HG02798 (cell line): ENCODE measurements around the gene ATR.
"Not testable (repeated sequence)": the region's sequence is repeated elsewhere in the genome, so short reads cannot be mapped to it uniquely, and the experiment has no call there.

Experiments used
- ATAC-seq: cut with Tn5 transposase; IDR thresholded peaks from one replicate; pipeline ENCODE4 v1.9.1; 2021; ENCODE audit warnings: mild to moderate bottlenecking; ENCODE audit not compliant: unreplicated experiment, poor library complexity

The ATR gene

DNA sequence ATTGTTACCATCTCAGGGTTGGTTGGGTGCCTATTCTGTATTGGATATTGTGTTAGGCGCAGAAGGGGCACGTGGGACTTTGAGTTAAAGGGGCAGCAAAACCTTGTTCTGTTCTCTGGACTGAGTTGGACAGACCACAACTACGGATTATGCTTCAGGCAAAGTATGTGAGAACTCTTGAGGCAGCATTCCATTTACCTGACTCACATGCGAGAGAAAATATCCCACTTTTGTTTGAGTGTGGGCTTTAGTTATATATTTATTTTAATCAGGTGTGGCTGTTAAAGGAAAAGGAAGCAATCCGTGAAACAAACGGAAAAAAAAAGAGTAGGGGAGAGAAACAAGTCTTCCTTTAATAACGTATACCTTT lies 17.0 kb upstream of the ATR start:
- no peak for ATAC-seq

DNA sequence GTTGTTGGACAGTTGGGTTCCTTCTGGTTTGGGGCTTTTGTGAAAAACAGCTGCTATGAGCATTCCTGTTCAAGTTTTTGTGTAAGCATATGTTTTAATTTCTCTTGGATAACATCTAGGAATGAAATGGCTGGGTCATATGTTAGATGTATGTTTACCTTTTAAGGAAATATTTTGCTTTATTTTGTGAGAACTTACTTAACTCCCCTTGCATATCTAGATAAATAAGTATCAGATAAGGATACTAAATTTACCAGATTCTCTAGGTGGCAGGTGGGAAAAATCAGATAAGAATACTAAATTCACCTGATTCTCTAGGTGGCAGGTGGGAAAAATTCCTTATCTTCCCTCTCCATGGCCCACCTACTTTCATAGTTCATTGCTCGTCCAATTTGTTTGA lies 16.6 kb upstream of the ATR start:
- ATAC-seq, result no peak

DNA sequence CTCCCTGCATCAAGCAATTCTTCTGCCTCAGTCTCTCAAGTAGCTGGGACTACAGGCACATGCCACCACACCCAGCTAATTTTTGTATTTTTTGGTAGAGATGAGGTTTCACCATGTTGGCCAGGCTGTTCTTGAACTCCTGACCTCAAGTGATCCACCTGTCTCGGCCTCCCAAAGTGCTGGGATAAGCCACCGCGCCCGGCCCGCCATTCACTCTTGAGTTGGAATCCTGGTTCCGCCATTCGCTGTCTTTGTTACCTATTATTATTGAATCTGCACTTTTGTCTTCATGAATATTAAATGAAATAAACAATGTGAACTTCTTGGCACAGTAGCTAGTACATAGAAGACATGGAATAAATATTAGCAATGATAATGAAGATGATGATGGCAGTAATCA lies 13.7 kb upstream of the ATR start:
- not testable (repeated sequence) for ATAC-seq

DNA sequence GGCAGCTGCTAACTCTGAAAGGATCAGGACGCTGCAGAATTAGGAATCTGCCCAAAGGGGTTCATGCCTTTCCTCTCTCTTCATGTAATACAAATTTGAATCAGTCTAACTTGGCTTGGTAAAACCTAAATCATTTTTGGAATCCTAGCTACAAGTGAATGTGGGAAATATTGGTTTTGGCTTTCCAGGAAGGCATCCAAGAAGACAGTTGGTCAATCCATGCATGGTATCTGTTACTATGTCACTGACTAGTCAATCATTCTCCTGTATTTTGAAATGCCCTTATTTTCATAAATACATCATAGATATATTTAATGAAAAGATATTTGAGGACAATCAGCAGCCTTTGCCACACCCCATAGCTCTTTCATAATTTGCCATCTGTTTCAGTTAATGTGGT lies 10.2 kb upstream of the ATR start:
- ATAC-seq, result no peak

DNA sequence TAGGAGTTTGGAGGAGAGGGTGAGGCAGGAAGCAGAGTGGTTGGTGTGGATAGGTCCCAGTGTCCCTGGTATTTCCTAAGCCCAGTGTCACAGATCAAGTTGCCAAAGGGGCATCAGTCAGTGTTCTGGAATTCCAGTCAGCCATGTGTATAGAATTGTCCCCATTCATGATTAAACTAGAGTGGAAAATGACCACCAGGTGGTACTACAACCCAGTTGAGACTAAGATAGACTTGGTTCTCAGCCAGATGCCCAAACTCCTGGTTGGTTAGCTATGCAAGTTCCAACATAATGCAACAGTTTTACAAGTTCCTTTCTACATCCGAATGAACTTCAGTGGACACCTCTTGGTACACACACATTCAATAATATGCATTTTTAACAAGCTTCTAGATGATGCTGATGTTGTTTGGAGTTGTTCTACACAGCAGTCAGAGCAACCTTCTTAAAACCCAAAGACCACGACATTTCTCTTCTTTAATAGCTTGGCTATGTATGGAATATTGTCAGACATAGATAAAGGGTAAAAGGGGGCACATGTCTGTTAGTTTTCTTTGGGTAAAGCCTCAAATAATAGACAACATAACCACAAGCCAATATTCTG lies 8.4 kb upstream of the ATR start:
- peak; percentile 77 for ATAC-seq

DNA sequence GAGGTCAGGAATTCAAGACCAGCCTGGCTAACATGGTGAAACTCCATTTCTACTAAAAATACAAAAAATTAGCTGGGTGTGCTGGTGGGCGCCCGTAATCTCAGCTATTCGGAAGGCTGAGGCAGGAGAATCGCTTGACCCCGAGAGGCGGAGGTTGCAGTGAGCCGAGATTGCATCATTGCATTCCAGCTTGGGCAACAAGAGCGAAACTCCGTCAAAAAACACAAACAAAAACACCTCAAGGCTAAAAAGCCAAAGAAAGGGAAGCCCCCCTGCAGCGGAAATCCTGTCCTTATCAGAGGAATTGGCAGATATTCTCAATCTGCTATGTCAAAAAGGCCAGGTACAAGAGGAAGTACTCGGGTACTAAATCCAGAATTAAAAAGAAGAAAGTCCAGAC lies 2.5 kb upstream of the ATR start:
- not testable (repeated sequence) for ATAC-seq

DNA sequence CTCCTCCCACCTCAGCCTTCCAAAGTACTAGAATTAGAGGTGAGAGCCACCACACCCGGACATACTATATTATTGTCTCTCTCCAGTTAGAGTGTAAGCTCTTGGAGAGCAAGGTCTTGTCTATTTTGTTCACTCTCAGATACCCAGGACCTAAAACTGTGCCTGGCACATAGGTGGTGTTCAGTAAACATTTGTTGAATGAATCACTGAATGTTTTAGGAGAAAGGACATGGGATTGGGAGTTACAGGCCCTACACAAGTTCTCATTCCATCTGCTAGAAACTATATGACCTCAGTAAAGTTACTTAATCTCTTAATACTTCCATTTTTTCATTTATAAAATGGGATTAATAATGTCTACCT lies 1.5 kb upstream of the ATR start:
- no peak for ATAC-seq

DNA sequence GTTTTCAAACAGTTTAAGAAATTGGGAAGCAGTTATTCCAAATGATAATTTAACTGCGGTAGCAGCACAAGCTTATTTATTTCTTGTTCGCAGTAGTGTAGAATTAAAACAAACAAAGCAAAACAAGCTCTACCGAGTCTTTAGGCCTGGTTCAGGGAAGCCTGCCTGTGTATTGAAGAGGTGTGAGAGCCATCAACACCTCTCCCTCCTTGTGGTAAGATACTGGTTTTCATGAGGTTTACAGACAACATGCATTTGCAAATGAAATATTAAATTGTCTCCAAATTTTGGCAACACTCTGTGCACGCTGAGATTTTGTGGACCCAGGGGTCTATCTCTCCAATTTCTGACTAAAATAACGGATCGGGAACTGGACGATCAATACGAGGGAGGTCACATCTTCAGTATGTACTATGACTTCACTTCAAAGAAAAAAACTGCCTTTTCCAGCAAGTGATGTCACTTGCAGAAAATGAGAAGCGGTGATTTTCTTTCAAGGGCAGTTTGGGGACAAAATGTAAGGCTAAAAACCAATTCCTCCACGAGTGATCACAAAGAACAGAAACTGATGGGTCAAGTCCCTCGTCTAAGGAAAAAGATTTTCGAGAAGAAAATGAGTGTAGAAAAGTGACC lies 721 bp downstream of the ATR start:
- ATAC-seq, result no peak

DNA sequence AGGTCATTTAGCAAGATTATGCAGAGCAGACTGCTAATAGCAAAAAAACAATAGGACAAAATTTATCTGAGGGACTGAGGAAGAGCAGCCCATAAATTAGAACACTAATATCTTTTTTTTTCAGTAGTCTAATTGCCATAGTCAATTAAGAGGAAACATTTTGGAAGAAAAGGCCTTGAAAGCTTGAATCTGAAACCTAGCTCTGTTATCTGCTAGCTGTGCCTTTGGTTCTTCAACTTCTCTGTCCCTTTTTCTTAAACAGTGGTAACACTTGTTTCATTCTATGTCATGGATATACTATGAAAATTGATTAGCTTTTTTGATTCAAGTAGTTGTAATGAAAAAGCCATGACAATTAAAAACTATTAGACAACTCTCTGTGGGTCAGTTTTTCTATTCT lies 1.7 kb downstream of the ATR start:
- no peak for ATAC-seq

DNA sequence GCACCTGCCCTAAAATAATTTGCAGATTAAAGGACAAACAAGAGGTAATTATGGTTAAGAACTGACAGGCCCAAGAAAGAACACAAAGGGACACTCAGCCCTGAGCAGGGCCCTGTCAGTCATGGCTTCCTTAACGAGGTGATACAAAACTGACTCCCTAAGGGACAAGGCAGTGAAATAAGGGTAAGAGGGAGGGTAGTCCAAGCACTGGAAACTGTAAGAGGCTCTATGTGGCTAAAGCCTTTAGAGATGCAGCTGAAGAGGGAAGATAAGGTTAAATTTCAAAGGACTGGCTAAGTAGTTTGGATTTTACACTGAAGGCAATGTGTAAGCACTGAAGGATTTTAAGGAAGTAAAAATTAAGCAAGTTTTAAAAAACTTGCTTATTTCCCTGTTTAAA lies 3.9 kb downstream of the ATR start:
- ATAC-seq, result no peak

DNA sequence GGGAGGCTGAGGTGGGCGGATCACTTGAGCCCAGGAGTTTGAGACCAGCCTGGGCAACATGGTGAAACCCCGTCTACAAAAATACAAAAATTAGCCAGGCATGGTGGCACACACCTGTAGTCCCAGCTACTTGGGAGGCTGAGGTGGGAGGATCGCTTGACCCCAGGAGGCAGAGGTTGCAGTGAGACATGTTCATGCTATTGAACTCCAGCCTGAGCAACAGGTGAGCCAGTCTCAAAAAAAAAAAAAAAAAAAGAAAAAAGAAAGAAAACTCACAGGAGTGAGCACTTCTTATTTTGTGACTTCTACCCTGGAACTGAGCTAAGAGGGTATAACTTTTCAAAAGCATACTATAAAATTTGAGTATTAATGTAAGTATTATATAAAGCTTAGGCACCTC lies 4.3 kb downstream of the ATR start:
- ATAC-seq, result not testable (repeated sequence)

DNA sequence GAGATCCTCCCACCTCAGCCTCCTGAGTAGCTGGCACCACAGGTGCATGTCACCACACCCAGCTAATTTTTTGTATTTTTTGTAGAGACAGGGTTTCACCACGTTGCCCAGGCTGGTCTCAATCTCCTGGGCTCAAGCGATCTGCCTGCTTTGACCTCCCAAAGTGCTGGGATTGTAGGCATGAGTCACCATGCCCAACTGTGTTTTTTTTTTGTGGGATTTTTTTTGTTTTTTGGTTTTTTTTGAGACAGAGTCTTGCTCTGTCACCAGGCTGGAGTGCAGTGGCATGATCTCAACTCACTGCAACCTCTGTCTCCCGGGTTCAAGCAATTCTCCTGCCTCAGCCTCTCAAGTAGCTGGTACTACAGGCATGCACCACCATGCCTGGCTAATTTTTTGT lies 9.1 kb downstream of the ATR start:
- ATAC-seq, result not testable (repeated sequence)

DNA sequence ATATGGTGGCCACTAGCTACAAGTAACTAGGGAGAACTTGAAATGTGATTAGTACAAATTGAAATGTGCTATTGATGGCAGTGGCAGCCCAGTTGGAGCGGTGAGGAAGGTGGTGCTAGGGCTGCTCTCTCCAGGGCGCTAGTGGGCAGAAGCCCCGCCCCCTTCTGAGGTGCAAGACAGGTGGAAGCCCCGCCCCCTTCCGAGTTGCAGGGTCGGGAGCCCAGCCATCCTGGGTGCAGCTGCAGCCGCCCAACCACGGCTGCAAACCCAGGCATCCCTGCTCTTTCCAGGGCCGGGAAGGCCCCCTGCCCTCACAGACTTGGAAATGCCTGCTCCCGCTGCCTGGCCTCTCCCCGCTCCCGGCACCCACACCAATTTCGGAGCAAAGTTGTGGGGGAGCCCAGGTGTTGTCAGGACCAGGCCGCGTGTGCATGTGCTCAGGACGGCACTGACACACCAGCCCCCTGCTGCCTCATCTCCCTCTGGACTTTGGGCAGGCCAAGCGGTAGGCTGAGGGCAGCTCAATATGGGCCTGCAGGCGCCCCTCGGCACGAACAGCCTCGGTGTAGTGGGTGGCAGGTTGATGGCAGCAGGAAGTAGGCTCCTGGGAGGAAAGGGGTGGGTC lies 10.0 kb downstream of the ATR start:
- ATAC-seq, result no peak

DNA sequence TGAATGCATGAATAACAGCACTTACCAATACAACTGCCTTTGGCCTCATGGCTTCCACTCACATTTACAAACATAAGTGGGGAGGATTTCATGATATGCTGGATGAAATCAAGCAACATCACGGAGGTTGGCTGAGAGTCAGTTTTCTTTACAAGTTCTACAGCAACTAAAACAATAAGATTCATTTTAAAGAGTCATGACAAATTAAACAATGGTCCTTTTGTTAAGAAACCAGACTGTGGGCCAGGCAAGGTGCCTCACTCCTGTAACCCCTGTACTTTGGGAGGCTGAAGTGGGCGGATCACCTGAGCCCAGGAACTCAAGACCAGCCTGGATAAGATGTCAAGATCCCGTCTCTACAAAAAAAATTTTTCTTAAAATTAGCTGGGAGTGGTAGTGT lies 12.4 kb downstream of the ATR start:
- ATAC-seq, result no peak

DNA sequence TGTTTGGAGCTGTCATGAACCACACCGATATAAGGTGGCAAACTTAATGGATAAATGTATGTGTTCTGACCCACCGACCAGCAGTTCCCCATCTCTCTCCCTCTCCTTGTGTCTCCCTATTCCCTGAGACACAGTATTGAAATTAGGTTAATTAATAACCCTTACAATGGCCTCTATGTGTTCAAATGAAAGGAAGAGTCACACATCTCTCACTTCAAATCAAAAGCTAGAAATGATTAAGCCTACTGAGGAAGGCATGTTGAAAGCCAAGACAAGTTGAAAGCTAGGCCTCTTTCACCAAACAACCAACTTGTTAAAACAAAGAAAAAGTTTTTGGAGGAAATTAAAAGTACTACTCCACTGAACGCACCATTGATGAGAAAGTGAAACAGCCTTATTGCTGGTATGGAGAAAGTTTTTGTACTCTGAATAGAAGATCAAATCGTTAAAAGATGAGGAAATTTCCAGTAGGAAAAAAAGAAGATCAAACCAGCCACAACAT lies 15.0 kb downstream of the ATR start:
- no peak for ATAC-seq

DNA sequence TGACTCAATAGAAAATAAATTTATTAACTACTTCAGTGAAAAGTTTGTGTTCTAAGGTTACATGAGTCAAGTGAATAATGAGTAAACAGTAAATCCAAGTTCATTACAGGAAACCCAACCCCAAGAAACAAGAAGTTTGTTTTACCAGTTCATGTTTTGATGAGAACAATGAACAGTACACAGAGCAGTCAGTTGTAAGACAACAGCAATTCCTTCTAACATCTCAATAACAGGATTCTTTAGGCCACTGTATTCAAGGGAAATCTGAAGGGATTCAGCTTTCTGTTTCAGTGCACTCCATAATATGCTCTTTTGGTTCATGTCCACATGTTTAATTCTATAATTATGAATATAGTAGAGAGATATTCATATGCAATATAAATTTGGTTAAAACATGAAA lies 18.4 kb downstream of the ATR start:
- no peak for ATAC-seq

DNA sequence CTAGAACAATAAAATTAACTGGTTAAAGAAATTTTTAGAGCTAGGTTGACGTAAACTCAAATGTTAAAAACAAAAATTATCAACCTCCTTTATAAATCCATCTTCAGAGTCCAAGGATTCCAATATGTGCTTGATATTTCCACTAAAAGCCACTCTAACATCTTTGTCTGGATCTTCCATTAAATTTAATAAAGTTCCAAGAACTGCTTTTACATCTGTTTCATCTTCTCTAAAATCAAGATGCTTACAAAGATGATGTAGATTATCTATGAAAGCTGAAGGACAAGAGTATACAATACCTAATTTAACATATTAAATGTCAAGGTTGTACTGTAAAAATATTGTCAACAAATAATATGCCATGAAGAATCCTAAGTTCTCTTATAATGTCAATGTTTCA lies 24.8 kb downstream of the ATR start:
- no peak for ATAC-seq

DNA sequence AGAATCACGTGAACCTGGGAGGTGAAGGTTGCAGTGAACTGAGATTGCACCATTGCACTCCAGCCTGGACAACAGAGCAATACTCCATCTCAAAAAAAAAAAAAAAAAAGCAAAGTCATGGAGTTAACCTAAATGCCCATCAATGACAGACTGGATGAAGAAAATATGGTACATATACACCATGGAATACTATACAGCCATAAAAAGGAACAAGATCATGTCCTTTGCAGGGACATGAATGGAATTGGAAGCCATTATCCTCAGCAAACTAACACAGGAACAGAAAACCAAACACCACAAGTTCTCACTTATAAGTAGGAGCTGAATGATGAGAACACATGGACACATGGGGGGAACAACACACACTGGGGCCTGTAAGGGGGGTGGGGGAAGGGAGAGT lies 26.0 kb downstream of the ATR start:
- ATAC-seq, result not testable (repeated sequence)

DNA sequence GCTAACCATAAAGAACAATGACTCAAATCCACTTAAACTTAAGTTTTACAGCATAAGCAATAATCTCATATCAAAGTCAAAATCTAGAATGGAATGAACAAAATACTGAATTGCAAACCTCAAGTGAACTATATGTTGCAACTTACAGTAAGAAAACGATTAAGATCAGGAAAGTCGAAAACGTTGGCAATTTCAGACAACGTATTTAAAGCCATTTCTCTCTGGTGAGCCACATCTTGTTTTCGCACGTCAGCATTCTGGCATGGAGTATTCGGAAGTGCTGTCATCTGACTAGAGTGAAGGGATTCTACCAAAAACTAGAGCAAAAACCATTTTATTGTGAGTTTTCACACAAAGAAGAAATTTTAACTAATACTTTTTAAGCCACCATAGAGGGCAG lies 28.5 kb downstream of the ATR start:
- ATAC-seq, result no peak

DNA sequence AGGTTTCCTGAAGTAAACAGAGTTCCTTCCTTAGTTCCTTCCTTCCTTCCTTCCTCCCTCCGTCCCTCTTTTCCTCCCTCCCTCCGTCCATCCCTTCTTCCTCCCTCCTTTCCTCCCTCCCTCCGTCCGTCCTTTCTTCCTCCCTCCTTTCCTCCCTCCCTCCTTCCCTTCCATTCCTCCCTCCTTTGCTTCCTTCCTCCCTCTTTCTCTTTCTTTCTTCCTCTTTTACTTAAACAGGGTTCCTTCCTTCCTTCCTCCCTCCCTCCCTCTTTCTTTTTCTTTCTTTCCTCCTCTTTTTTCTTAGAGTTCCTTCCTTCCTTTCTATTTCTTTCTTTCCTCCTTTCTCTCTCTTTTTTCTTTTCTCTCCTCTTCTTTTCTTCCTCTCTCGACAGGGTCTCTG lies 35.2 kb downstream of the ATR start:
- ATAC-seq, result no peak

DNA sequence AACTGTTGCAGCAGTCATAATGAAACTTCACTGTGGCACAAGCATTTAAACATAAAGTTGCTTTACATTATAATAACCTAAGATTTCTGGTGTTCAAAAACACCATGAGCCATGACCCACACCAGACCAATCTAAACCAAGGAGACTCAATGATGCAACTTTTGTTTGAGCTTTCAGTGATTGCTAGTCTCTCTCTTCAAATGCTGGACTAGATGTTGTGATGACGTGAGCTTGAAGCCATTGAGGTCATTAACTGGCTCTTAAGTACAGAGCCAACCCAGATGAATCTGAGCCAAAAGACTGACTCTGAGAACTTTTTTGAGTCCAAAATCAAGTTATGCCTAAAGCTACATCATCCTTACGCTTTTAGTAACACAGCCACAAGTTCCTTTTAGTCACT lies 36.5 kb downstream of the ATR start:
- no peak for ATAC-seq

DNA sequence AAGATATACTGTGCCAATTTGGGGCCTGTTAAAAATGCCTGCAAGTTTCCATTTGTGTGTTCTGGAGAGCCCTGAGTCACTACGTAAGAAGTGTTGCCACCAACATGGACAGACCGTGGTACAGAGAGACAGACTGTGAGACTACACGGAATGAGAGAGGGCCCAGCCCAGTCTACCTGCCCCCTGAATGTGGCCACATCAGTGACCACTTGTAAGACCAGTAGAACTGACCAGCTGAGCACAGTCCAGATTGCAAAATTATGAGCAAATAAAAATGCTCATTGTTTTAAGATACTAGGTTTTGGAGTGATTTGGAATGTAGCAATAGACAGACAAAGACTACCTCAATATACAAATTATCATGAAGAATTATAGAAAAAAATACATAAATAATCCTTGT lies 42.0 kb downstream of the ATR start:
- ATAC-seq, result no peak
